H1 (cell line): ENCODE data around the gene KRTDAP. TPM values are rescaled to one million over a fixed set of nuclear protein-coding genes. Genes with fewer than 3 reads are reported as not detected.
"Not testable (repeated sequence)": the region's sequence is repeated elsewhere in the genome, so short reads cannot be mapped to it uniquely, and the experiment has no call there.

ENCODE experiments used
- CTCF ChIA-PET: fragments of 300-600 bp; sonication (Branson Sonifier 250); formaldehyde crosslinking; loops from one replicate; lab custom pipeline; 2021; ENCODE audit not compliant: partially characterized antibody; lab: Charles Lee
- POLR2A ChIA-PET: fragments of 300-600 bp; sonication (Branson Sonifier 250); formaldehyde crosslinking; loops from one replicate; lab custom pipeline; 2021; ENCODE audit warnings: inconsistent platforms; ENCODE audit not compliant: partially characterized antibody; lab: Charles Lee
- DNase-seq, 2 experiments: peaks; one replicate each; pipeline versions ENCODE4 v3.0.0 to v3.0.0-alpha.2; 2010 to 2022; ENCODE audit warnings: low spot score in 2 of 2, low read depth in 1 of 2, mixed read lengths in 1 of 2
- FAIRE-seq: peaks from 2 replicates; lab custom pipeline; 2011; peaks lifted over from hg19 to GRCh38; lab: Jason Lieb, UNC
- H2AFZ ChIP-seq: 2 replicates; pipeline ENCODE4 v1.8.1; 2012; ENCODE audit warnings: low read length, inconsistent platforms
- H2AK5ac ChIP-seq: 2 replicates; pipeline ENCODE4 v1.6.1; 2013; ENCODE audit warnings: low read depth, low read length
- H2BK120ac ChIP-seq: replicated peaks from 2 replicates; pipeline ENCODE3; 2013; ENCODE audit warnings: low read depth, low read length, inconsistent platforms
- H2BK12ac ChIP-seq: 2 replicates; pipeline ENCODE4 v1.6.1; 2013; ENCODE audit warnings: low read depth, low read length
- H2BK15ac ChIP-seq: 2 replicates; pipeline ENCODE4 v1.6.1; 2013; ENCODE audit warnings: low read length
- H2BK20ac ChIP-seq: 2 replicates; pipeline ENCODE4 v1.6.1; 2013; ENCODE audit warnings: low read length
- H2BK5ac ChIP-seq: 2 replicates; pipeline ENCODE4 v1.6.1; 2013; ENCODE audit warnings: low read depth, low read length
- H3K14ac ChIP-seq: 2 replicates; pipeline ENCODE4 v1.6.1; 2013; ENCODE audit warnings: inconsistent platforms; ENCODE audit not compliant: insufficient read length
- H3K18ac ChIP-seq: 2 replicates; pipeline ENCODE4 v1.6.1; 2013; ENCODE audit warnings: low read length; ENCODE audit errors: extremely low read depth
- H3K23ac ChIP-seq: 2 replicates; pipeline ENCODE4 v1.6.1; 2013; ENCODE audit warnings: inconsistent platforms; ENCODE audit not compliant: insufficient read length
- H3K23me2 ChIP-seq: 2 replicates; pipeline ENCODE4 v1.6.1; 2013; ENCODE audit warnings: low read depth, low read length
- H3K27ac ChIP-seq: 2 replicates; pipeline ENCODE4 v1.6.1; 2011; ENCODE audit warnings: low read depth, low read length, inconsistent platforms
- H3K27me3 ChIP-seq, 4 experiments: replicated peaks in 1 of 4; 1 replicate in 1 of 4; 2 replicates in 3 of 4; pipeline versions ENCODE4 v1.6.1 to v1.8.1; 2011 to 2013; ENCODE audit warnings: low read length in 3 of 4, mild to moderate bottlenecking in 3 of 4, inconsistent platforms in 2 of 4, mixed read lengths in 2 of 4, moderate library complexity in 1 of 4; ENCODE audit not compliant: control insufficient read depth in 3 of 4, insufficient read depth in 3 of 4; ENCODE audit errors: extremely low read depth in 1 of 4
- H3K36me3 ChIP-seq, 4 experiments: 2 replicates each; pipeline versions ENCODE4 v1.6.1 to v1.8.1; 2011 to 2013; ENCODE audit warnings: mild to moderate bottlenecking in 4 of 4, low read length in 3 of 4, moderate library complexity in 2 of 4, control low read depth in 1 of 4, inconsistent platforms in 1 of 4; ENCODE audit not compliant: insufficient read depth in 4 of 4, control insufficient read depth in 2 of 4
- H3K4ac ChIP-seq: replicated peaks from 2 replicates; pipeline ENCODE3; 2013; ENCODE audit warnings: low read length, low read depth, mixed read lengths, inconsistent platforms; ENCODE audit not compliant: insufficient read length
- H3K4me1 ChIP-seq, 4 experiments: replicated peaks in 1 of 4; 1 replicate in 1 of 4; 2 replicates in 3 of 4; pipeline versions ENCODE4 v1.6.1 to v1.8.1; 2011 to 2013; ENCODE audit warnings: low read length in 3 of 4, inconsistent platforms in 2 of 4, mixed read lengths in 1 of 4; ENCODE audit not compliant: insufficient read depth in 4 of 4, control insufficient read depth in 3 of 4
- H3K4me2 ChIP-seq, 2 experiments: 2 replicates each; pipeline versions ENCODE4 v1.6.1 to v1.8.1; 2011 to 2013; ENCODE audit warnings: low read depth in 2 of 2, low read length in 2 of 2, control low read depth in 1 of 2, inconsistent platforms in 1 of 2, mild to moderate bottlenecking in 1 of 2; ENCODE audit not compliant: insufficient read depth in 1 of 2
- H3K4me3 ChIP-seq, 4 experiments: fragments of 200-600, 300-600 bp in 1 of 4; sonication (generic), shearing (Covaris generic), sonication (Bioruptor Twin) in 1 of 4; 2 replicates each; pipeline versions ENCODE4 v1.5.1 to v1.8.1; 2011 to 2016; ENCODE audit warnings: low read length in 4 of 4, low read depth in 3 of 4, control low read depth in 2 of 4, inconsistent platforms in 2 of 4, mild to moderate bottlenecking in 2 of 4, mixed read lengths in 1 of 4, moderate library complexity in 1 of 4; ENCODE audit not compliant: insufficient read depth in 2 of 4; ENCODE audit errors: extremely low read depth in 1 of 4
- H3K56ac ChIP-seq: replicated peaks from 2 replicates; pipeline ENCODE3; 2013; ENCODE audit warnings: low read depth, mild to moderate bottlenecking, mixed read lengths, low read length, inconsistent platforms; ENCODE audit not compliant: insufficient read length
- H3K79me1 ChIP-seq: 2 replicates; pipeline ENCODE4 v1.6.1; 2013; ENCODE audit warnings: low read depth, low read length, control low read depth
- H3K79me2 ChIP-seq, 2 experiments: 2 replicates each; pipeline versions ENCODE4 v1.6.1 to v1.8.1; 2012 to 2013; ENCODE audit warnings: low read length in 2 of 2, mild to moderate bottlenecking in 2 of 2, inconsistent platforms in 1 of 2; ENCODE audit not compliant: insufficient read depth in 2 of 2, control insufficient read depth in 1 of 2
- H3K9ac ChIP-seq, 4 experiments: replicated peaks in 1 of 4; 1 replicate in 1 of 4; 2 replicates in 3 of 4; pipeline versions ENCODE4 v1.6.1 to v1.8.1; 2011 to 2013; ENCODE audit warnings: low read depth in 3 of 4, low read length in 3 of 4, control low read depth in 2 of 4, mild to moderate bottlenecking in 2 of 4, moderate library complexity in 2 of 4, inconsistent platforms in 1 of 4; ENCODE audit errors: extremely low read depth in 1 of 4
- H3K9me3 ChIP-seq, 2 experiments: 2 replicates each; pipeline versions ENCODE4 v1.6.1 to v1.8.1; 2012 to 2013; ENCODE audit warnings: mild to moderate bottlenecking in 2 of 2, moderate library complexity in 2 of 2, control low read depth in 1 of 2, inconsistent platforms in 1 of 2, low read depth in 1 of 2, low read length in 1 of 2, mixed read lengths in 1 of 2; ENCODE audit not compliant: insufficient read depth in 2 of 2
- H4K20me1 ChIP-seq, 2 experiments: replicated peaks in 1 of 2; 2 replicates each; pipeline versions ENCODE3 to v1.8.1; 2011 to 2013; ENCODE audit warnings: inconsistent platforms in 2 of 2, low read length in 2 of 2, mild to moderate bottlenecking in 1 of 2; ENCODE audit not compliant: insufficient read depth in 2 of 2, control insufficient read depth in 1 of 2
- H4K5ac ChIP-seq: 2 replicates; pipeline ENCODE4 v1.6.1; 2013; ENCODE audit warnings: low read length, low read depth, mixed read lengths, inconsistent platforms; ENCODE audit not compliant: insufficient read length
- H4K8ac ChIP-seq: 2 replicates; pipeline ENCODE4 v1.8.0; 2013; ENCODE audit warnings: mild to moderate bottlenecking, moderate library complexity, low read length, inconsistent platforms; ENCODE audit not compliant: insufficient read depth; ENCODE audit errors: extremely low read depth
- H4K91ac ChIP-seq: replicated peaks from 2 replicates; pipeline ENCODE3; 2013; ENCODE audit warnings: low read length, mixed read lengths, inconsistent platforms; ENCODE audit not compliant: insufficient read length
- WGBS, 2 experiments: shearing (Covaris generic) in 1 of 2; methylation state at CpG; one replicate each; pipeline versions ENCODE4 v1.1.6 to v1.1.7; 2013 to 2015; ENCODE audit warnings: low lambda C conversion rate in 2 of 2, mixed read lengths in 2 of 2, inconsistent platforms in 1 of 2, low coverage in 1 of 2, missing lambda C conversion rate in 1 of 2; ENCODE audit not compliant: insufficient replicate concordance in 2 of 2, insufficient coverage in 1 of 2, insufficient read length in 1 of 2; ENCODE audit errors: extremely low coverage in 1 of 2, missing lambda C conversion rate in 1 of 2; 5-methylcytosine and 5-hydroxymethylcytosine counted together
- polyA plus RNA-seq, 7 experiments: library from polyadenylated mRNA; depleted of rRNA in 3 of 7; stranded (reverse) in 5 of 7; unstranded in 2 of 7; fragments of >200 nt in 5 of 7; fragments of 200-250 nt in 2 of 7; gene quantifications; 1 replicate in 5 of 7; 2 replicates in 1 of 7; 4 replicates in 1 of 7; pipeline versions ENCODE4 v1.2.1 to v1.2.3, GENCODE V29; 2011 to 2013; ENCODE audit warnings: missing spikeins in 2 of 7, mixed read lengths in 2 of 7
- total RNA-seq: library from RNA; stranded (reverse); fragmentation: NEBNext Ultra II Directional; extraction: Animal tissue kit (Norgen Biotek cat#: 25700); gene quantifications from 2 replicates; pipeline ENCODE4 v1.2.1, GENCODE V29; 2021

The KRTDAP gene
- total and polyA plus RNA-seq, 2 of the 8 experiments (the other 6 are each of a cell fraction or from before 2014, with no cell fraction given): 0.69 to 0.88 TPM

GRCh38 chr19:35462956-35463355 is 27.3 kb downstream of the KRTDAP start:
- H4K8ac ChIP-seq, DNase-seq, H3K4me1 ChIP-seq, FAIRE-seq, H4K20me1 ChIP-seq, H2BK12ac ChIP-seq, H3K79me2 ChIP-seq, H2BK5ac ChIP-seq, H3K79me1 ChIP-seq, H3K23ac ChIP-seq, H3K9ac ChIP-seq, H3K4me3 ChIP-seq, H3K27ac ChIP-seq, H2AFZ ChIP-seq, H3K23me2 ChIP-seq, H3K36me3 ChIP-seq, H2BK20ac ChIP-seq, H3K14ac ChIP-seq, H2AK5ac ChIP-seq, H4K91ac ChIP-seq, H2BK120ac ChIP-seq, H3K56ac ChIP-seq, H3K18ac ChIP-seq, H3K4me2 ChIP-seq, H2BK15ac ChIP-seq, H3K27me3 ChIP-seq, H4K5ac ChIP-seq, H3K4ac ChIP-seq, H3K9me3 ChIP-seq: not testable (repeated sequence)
- ChIA-PET CTCF (interaction anchor here (0.6 to 2.1 kb wide), 7 partner anchors 10 to 121 kb away, joined by 3 to 7 read pairs (median 4); no protein-coding TSS in a partner anchor), POLR2A (interaction anchor here (0.8 kb wide), 1 partner anchor 44 kb away, joined by 3 read pairs; no protein-coding TSS in a partner anchor)
- WGBS, 2 experiments: 85% methylated on average over 7 of the region's 7 CpGs; no CpG with 5 or more reads in 1 of the 2 experiments
